ENCODE results near the gene PUS3.
"Not testable (repeated sequence)": the region's sequence is repeated elsewhere in the genome, so short reads cannot be mapped to it uniquely, and the experiment has no call there.

PUS3 gene

GRCh38 chr11:125918140-125918840 is 15.3 kb upstream of the PUS3 start:
- DNase-seq (ENCODE audit: extremely low spot score) = no peak
- TF ChIP-seq L3MBTL2 (conservative IDR thresholded peaks at IDR 0.05) (no peak), BHLHE40 (IDR thresholded peaks at IDR 0.05; ENCODE audit: borderline replicate concordance) (no peak), ZNF384 (IDR thresholded peaks at IDR 0.05) (no peak), ELF4 (IDR thresholded peaks at IDR 0.05) (no peak), HDGF (IDR thresholded peaks at IDR 0.05; ENCODE audit: borderline replicate concordance) (no peak), PKNOX1 (IDR thresholded peaks at IDR 0.05) (no peak), LEF1 (IDR thresholded peaks at IDR 0.05; ENCODE audit: borderline replicate concordance) (no peak), FOXK2 (IDR thresholded peaks at IDR 0.05) (no peak), FOXA1 (IDR thresholded peaks at IDR 0.05) (no peak), SP1 (IDR thresholded peaks at IDR 0.05) (no peak), ARNT (IDR thresholded peaks at IDR 0.05) (no peak), TARDBP (IDR thresholded peaks at IDR 0.05) (no peak), FOXM1 (IDR thresholded peaks at IDR 0.05; ENCODE audit: borderline replicate concordance) (no peak), SUZ12 (IDR thresholded peaks at IDR 0.05) (no peak)
- CTCF ChIA-PET = interaction anchor here (1.7 kb wide), 1 partner anchor 276 kb away, joined by 6 read pairs; no protein-coding TSS in a partner anchor
- POLR2A ChIA-PET = interaction anchor here (1.8 kb wide), 1 partner anchor 15 kb away, joined by 5 read pairs; the partner anchor contains the start of gene PUS3

GRCh38 chr11:125916683-125917347 is 13.8 kb upstream of the PUS3 start:
- CTCF ChIA-PET = no interaction called here
- POLR2A ChIA-PET = interaction anchor here (0.8 to 1.8 kb wide), 2 partner anchors 14 to 29 kb away, joined by 3 to 5 read pairs; partner anchors contain the start of genes HYLS1 and PUS3
- DNase-seq (ENCODE audit: extremely low spot score) = no peak
- TF ChIP-seq L3MBTL2 (conservative IDR thresholded peaks at IDR 0.05) (no peak), LEF1 (IDR thresholded peaks at IDR 0.05; ENCODE audit: borderline replicate concordance) (no peak), FOXK2 (IDR thresholded peaks at IDR 0.05) (no peak), ARNT (IDR thresholded peaks at IDR 0.05) (no peak), SP1 (IDR thresholded peaks at IDR 0.05) (no peak), NFRKB (IDR thresholded peaks at IDR 0.05) (no peak), CTBP1 (IDR thresholded peaks at IDR 0.05; ENCODE audit: borderline replicate concordance) (no peak), BHLHE40 (IDR thresholded peaks at IDR 0.05; ENCODE audit: borderline replicate concordance) (no peak), FOXM1 (IDR thresholded peaks at IDR 0.05; ENCODE audit: borderline replicate concordance) (no peak), FOXA1 (IDR thresholded peaks at IDR 0.05) (no peak), PKNOX1 (IDR thresholded peaks at IDR 0.05) (no peak), ZNF384 (IDR thresholded peaks at IDR 0.05) (no peak), HDGF (IDR thresholded peaks at IDR 0.05; ENCODE audit: borderline replicate concordance) (no peak), SUZ12 (IDR thresholded peaks at IDR 0.05) (no peak)

- DNase-seq (ENCODE audit: extremely low spot score); CTCF ChIA-PET: not testable (repeated sequence)
- POLR2A ChIA-PET = interaction anchor here (0.9 to 2.4 kb wide), 2 partner anchors 12 to 354 kb away, joined by 3 to 13 read pairs; partner anchors contain the start of genes FOXRED1, PUS3 and SRPRA
Measured at GRCh38 chr11:125914601-125915000, 11.6 kb upstream of the PUS3 start.

- ChIA-PET POLR2A (no interaction called here), CTCF (interaction anchor here (0.6 kb wide), 1 partner anchor 380 kb away, joined by 3 read pairs; no protein-coding TSS in a partner anchor)
- DNase-seq (ENCODE audit: extremely low spot score) = no peak
- no peak for TF ChIP-seq L3MBTL2 (conservative IDR thresholded peaks at IDR 0.05)
- no peak for TF ChIP-seq CTBP1 (IDR thresholded peaks at IDR 0.05; ENCODE audit: borderline replicate concordance)
- no peak for TF ChIP-seq SP1 (IDR thresholded peaks at IDR 0.05)
- TF ChIP-seq FOXM1 (IDR thresholded peaks at IDR 0.05; ENCODE audit: borderline replicate concordance) = no peak
- no peak for TF ChIP-seq TARDBP (IDR thresholded peaks at IDR 0.05)
- no peak for TF ChIP-seq LEF1 (IDR thresholded peaks at IDR 0.05; ENCODE audit: borderline replicate concordance)
- no peak for TF ChIP-seq NFRKB (IDR thresholded peaks at IDR 0.05)
- no peak for TF ChIP-seq HDGF (IDR thresholded peaks at IDR 0.05; ENCODE audit: borderline replicate concordance)
- TF ChIP-seq FOXK2 (IDR thresholded peaks at IDR 0.05) = no peak
- no peak for TF ChIP-seq ELF4 (IDR thresholded peaks at IDR 0.05)
- no peak for TF ChIP-seq SUZ12 (IDR thresholded peaks at IDR 0.05)
- TF ChIP-seq ARNT (IDR thresholded peaks at IDR 0.05) = no peak
- TF ChIP-seq PKNOX1 (IDR thresholded peaks at IDR 0.05) = no peak
- TF ChIP-seq BHLHE40 (IDR thresholded peaks at IDR 0.05; ENCODE audit: borderline replicate concordance) = no peak
- no peak for TF ChIP-seq FOXA1 (IDR thresholded peaks at IDR 0.05)
- no peak for TF ChIP-seq ZNF384 (IDR thresholded peaks at IDR 0.05)
Measured at GRCh38 chr11:125910226-125910849, 7.3 kb upstream of the PUS3 start.

- POLR2A ChIA-PET = no interaction called here
- no peak for TF ChIP-seq FOXK2 (IDR thresholded peaks at IDR 0.05)
- TF ChIP-seq TARDBP (IDR thresholded peaks at IDR 0.05) = no peak
- TF ChIP-seq LEF1 (IDR thresholded peaks at IDR 0.05; ENCODE audit: borderline replicate concordance) = no peak
- no peak for TF ChIP-seq ARNT (IDR thresholded peaks at IDR 0.05)
- TF ChIP-seq FOXA1 (IDR thresholded peaks at IDR 0.05) = no peak
- no peak for TF ChIP-seq NFRKB (IDR thresholded peaks at IDR 0.05)
- TF ChIP-seq ZNF384 (IDR thresholded peaks at IDR 0.05) = no peak
- TF ChIP-seq HDGF (IDR thresholded peaks at IDR 0.05; ENCODE audit: borderline replicate concordance) = no peak
- no peak for TF ChIP-seq BHLHE40 (IDR thresholded peaks at IDR 0.05; ENCODE audit: borderline replicate concordance)
- TF ChIP-seq L3MBTL2 (conservative IDR thresholded peaks at IDR 0.05) = no peak
- no peak for TF ChIP-seq SP1 (IDR thresholded peaks at IDR 0.05)
- TF ChIP-seq SUZ12 (IDR thresholded peaks at IDR 0.05) = no peak
- CTCF ChIA-PET = no interaction called here
Measured at GRCh38 chr11:125904678-125905077, 1.7 kb upstream of the PUS3 start.

More at GRCh38 chr11:125904678-125905077, 1.7 kb upstream of the PUS3 start:
- no peak for DNase-seq (ENCODE audit: extremely low spot score)
